ENCODE results near the gene NUDT4. TPM values are rescaled to one million over a fixed set of nuclear protein-coding genes. Genes with fewer than 3 reads are reported as not detected.

The NUDT4 gene
- total RNA-seq, 4 donors from 2014 or later = 54.4 to 84.3 (median 69.9) TPM

- Histone ChIP-seq H3K4me1 (peaks cover 0 to 5% (median 3%) of the 10 kb centered on the region in 4 donors), H3K27ac (no peak overlapping the region), H3K4me3 (no peak overlapping the region), H3K36me3 (no peaks in the 10 kb centered on the region), H3K9me3 (no peaks in the 10 kb centered on the region), H3K27me3 (no peaks in the 10 kb centered on the region)
- WGBS, 2 donors = 61 to 65% methylated on average over 4 of the region's 4 CpGs
- TF ChIP-seq POLR2A (IDR thresholded peaks at IDR 0.05) = no peak
- no peak for TF ChIP-seq EP300 (IDR thresholded peaks at IDR 0.05)
- no peak for TF ChIP-seq CTCF (IDR thresholded peaks at IDR 0.05)
- no peak for DNase-seq (ENCODE audit: low spot score in 2 of 2)
These were observed 70.0 kb downstream of the NUDT4 start for GRCh38 chr12:93447555-93448290.

- Histone ChIP-seq H3K27me3 (no peaks in the 10 kb centered on the region), H3K36me3 (no peaks in the 10 kb centered on the region), H3K9me3 (no peaks in the 10 kb centered on the region), H3K4me1 (no peaks in the 10 kb centered on the region), H3K27ac (no peak overlapping the region), H3K4me3 (no peak overlapping the region)
- 80 to 81% methylated on average over 5 of the region's 5 CpGs for WGBS, 2 donors
- DNase-seq (ENCODE audit: low spot score in 2 of 2) = no peak
- no peak for TF ChIP-seq EP300 (IDR thresholded peaks at IDR 0.05)
- TF ChIP-seq POLR2A (IDR thresholded peaks at IDR 0.05) = no peak
- no peak for TF ChIP-seq CTCF (IDR thresholded peaks at IDR 0.05)
These were observed 71.1 kb downstream of the NUDT4 start for GRCh38 chr12:93448796-93449195.

- Histone ChIP-seq H3K9me3 (no peaks in the 10 kb centered on the region), H3K27me3 (no peaks in the 10 kb centered on the region)
- WGBS, 2 donors = 77 to 86% methylated on average over 1 of the region's 1 CpG
These were observed 71.6 kb downstream of the NUDT4 start for GRCh38 chr12:93449277-93449676.

GRCh38 chr12:93451423-93452158, 73.9 kb downstream of the NUDT4 start:
- no peak for DNase-seq (ENCODE audit: low spot score in 2 of 2)
- Histone ChIP-seq H3K27ac (no peak overlapping the region), H3K36me3 (no peaks in the 10 kb centered on the region), H3K4me1 (no peaks in the 10 kb centered on the region), H3K27me3 (no peaks in the 10 kb centered on the region), H3K9me3 (no peaks in the 10 kb centered on the region), H3K4me3 (no peak overlapping the region)
- WGBS, 2 donors = 69 to 76% methylated on average over 3 of the region's 3 CpGs
- TF ChIP-seq EP300 (IDR thresholded peaks at IDR 0.05) (no peak), POLR2A (IDR thresholded peaks at IDR 0.05) (no peak), CTCF (IDR thresholded peaks at IDR 0.05) (no peak)

More at GRCh38 chr12:93449277-93449676, 71.6 kb downstream of the NUDT4 start:
- no peaks in the 10 kb centered on the region for H3K4me1 ChIP-seq
- H3K4me3 ChIP-seq = no peak overlapping the region
- no peak for TF ChIP-seq EP300 (IDR thresholded peaks at IDR 0.05)
- TF ChIP-seq CTCF (IDR thresholded peaks at IDR 0.05) = no peak
- no peak for TF ChIP-seq POLR2A (IDR thresholded peaks at IDR 0.05)
- no peak for DNase-seq (ENCODE audit: low spot score in 2 of 2)
- H3K36me3 ChIP-seq = no peaks in the 10 kb centered on the region
- no peak overlapping the region for H3K27ac ChIP-seq

GRCh38 chr12:93453633-93454032, 75.9 kb downstream of the NUDT4 start:
- no peak for DNase-seq (ENCODE audit: low spot score in 2 of 2)

More at GRCh38 chr12:93453633-93454032, 75.9 kb downstream of the NUDT4 start:
- Histone ChIP-seq H3K27me3 (no peaks in the 10 kb centered on the region), H3K9me3 (no peaks in the 10 kb centered on the region), H3K36me3 (no peaks in the 10 kb centered on the region), H3K27ac (no peak overlapping the region), H3K4me3 (no peak overlapping the region), H3K4me1 (no peaks in the 10 kb centered on the region)
- 77 to 89% methylated on average over 5 of the region's 5 CpGs for WGBS, 2 donors
- TF ChIP-seq EP300 (IDR thresholded peaks at IDR 0.05) (no peak), CTCF (IDR thresholded peaks at IDR 0.05) (no peak), POLR2A (IDR thresholded peaks at IDR 0.05) (no peak)

All from tibial nerve (tissue), 4 donors.